ENCODE data around the gene SH3BP2. TPM values are rescaled to one million over a fixed set of nuclear protein-coding genes. Genes with fewer than 3 reads are reported as not detected.
A peak's percentile ranks its signal among the peaks of the same experiment; 100 is the strongest.

The SH3BP2 gene
- total RNA-seq, 2 donors from 2014 or later = 20.1 to 25.2 TPM

GRCh38 chr4:2849267-2850152 lies 56.6 kb downstream of the SH3BP2 start:
- peak overlapping the region; percentile 4 to 26 for H3K27ac ChIP-seq
- no peak for TF ChIP-seq CTCF (IDR thresholded peaks at IDR 0.05)
- no peak overlapping the region for H3K4me3 ChIP-seq

DNA sequence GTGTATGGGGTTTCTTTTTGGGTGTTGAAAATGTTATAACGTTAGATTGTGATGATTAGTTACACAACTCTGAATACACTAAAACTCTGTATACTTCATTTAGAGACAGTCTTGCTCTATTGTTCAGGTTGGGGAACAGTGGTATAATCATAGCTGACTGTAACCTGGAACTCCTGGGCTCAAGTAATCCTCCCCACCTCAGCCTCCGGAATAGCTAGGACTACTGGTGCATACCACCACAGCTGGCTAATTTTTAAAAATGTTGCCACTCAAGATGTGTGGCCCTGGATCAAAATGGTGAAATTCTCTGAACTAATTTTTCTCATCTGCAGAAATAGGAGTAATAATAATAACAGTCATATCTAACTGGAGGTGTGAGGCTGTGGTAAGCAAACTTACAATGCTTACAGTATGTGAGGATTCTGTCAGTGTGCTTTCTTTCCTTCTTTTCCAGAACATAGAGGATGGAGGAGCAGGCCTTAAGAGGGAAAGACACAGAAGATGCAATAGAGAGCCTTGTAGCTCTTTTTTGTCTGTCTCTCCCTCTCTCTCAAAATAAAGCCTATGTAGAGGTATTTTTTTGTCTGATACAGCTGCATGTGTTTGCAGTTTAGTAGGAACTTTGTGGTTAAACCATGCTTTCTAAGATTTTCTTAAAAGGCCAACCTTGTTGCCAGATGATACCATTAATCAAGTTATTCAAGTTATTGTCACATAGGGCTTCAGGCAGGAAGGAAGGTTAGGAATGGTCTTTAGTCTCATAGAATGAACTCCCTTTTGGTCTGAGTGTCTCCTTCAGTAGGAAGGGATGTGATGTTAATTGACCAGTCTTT lies 58.3 kb downstream of the SH3BP2 start:
- H3K27me3 ChIP-seq = no peaks in the 10 kb centered on the region
- H3K9me3 ChIP-seq = no peaks in the 10 kb centered on the region
- DNase-seq (ENCODE audit: low spot score) = no peak
- no peak overlapping the region for H3K4me3 ChIP-seq
- H3K4me1 ChIP-seq = peaks cover 0 to 85% of the 10 kb centered on the region in 2 donors
- H3K36me3 ChIP-seq = peaks cover 9% of the 10 kb centered on the region
- H3K27ac ChIP-seq = peak overlapping the region; percentile 11 to 13
- TF ChIP-seq CTCF (IDR thresholded peaks at IDR 0.05) = no peak

More at GRCh38 chr4:2849267-2850152, 56.6 kb downstream of the SH3BP2 start:
- DNase-seq (ENCODE audit: low spot score) = no peak
- no peaks in the 10 kb centered on the region for H3K27me3 ChIP-seq
- H3K36me3 ChIP-seq = peaks cover 9% of the 10 kb centered on the region
- peaks cover 0 to 81% of the 10 kb centered on the region in 2 donors for H3K4me1 ChIP-seq
- H3K9me3 ChIP-seq = no peaks in the 10 kb centered on the region

- Histone ChIP-seq H3K27me3 (no peaks in the 10 kb centered on the region), H3K9me3 (no peaks in the 10 kb centered on the region), H3K4me1 (peaks cover 0 to 88% of the 10 kb centered on the region in 2 donors), H3K36me3 (peaks cover 9% of the 10 kb centered on the region), H3K27ac (peak overlapping the region; percentile 35 to 53), H3K4me3 (no peak overlapping the region)
- DNase-seq (ENCODE audit: low spot score) = no peak
- TF ChIP-seq CTCF (IDR thresholded peaks at IDR 0.05) = no peak
Observed at GRCh38 chr4:2852481-2852921, 59.6 kb downstream of the SH3BP2 start.

GRCh38 chr4:2855584-2855983 lies 62.7 kb downstream of the SH3BP2 start:
- H3K4me1 ChIP-seq = peaks cover 0 to 94% of the 10 kb centered on the region in 2 donors
- no peaks in the 10 kb centered on the region for H3K9me3 ChIP-seq
- no peak for TF ChIP-seq CTCF (IDR thresholded peaks at IDR 0.05)
- peaks cover 9% of the 10 kb centered on the region for H3K36me3 ChIP-seq
- no peaks in the 10 kb centered on the region for H3K27me3 ChIP-seq
- no peak for DNase-seq (ENCODE audit: low spot score)
- no peak overlapping the region for H3K4me3 ChIP-seq
- H3K27ac ChIP-seq = peak overlapping the region in 1 of 2 donors; percentile 2

GRCh38 chr4:2856266-2856665 lies 63.4 kb downstream of the SH3BP2 start:
- Histone ChIP-seq H3K9me3 (no peaks in the 10 kb centered on the region), H3K4me1 (peaks cover 0 to 95% of the 10 kb centered on the region in 2 donors), H3K27me3 (no peaks in the 10 kb centered on the region), H3K4me3 (no peak overlapping the region), H3K27ac (no peak overlapping the region), H3K36me3 (peaks cover 9% of the 10 kb centered on the region)
- DNase-seq (ENCODE audit: low spot score) = no peak
- TF ChIP-seq CTCF (IDR thresholded peaks at IDR 0.05) = no peak

All from right atrium auricular region (tissue), 2 donors.